ENCODE results near the gene DONSON.

- no peak for TF ChIP-seq CTCF (IDR thresholded peaks at IDR 0.05; ENCODE audit: poor library complexity)
- TF ChIP-seq EZH2 (IDR thresholded peaks at IDR 0.05; ENCODE audit: borderline replicate concordance), result no peak
- TF ChIP-seq EZH2phosphoT487 (IDR thresholded peaks at IDR 0.05; ENCODE audit: low read depth, severe bottlenecking, unreplicated experiment), result no peak
These were observed 27.1 kb downstream of the DONSON start for GRCh38 chr21:33561373-33561772.

Measured in hepatocyte (in vitro differentiated cells).